ENCODE data around the gene USP37.

USP37 gene

DNA sequence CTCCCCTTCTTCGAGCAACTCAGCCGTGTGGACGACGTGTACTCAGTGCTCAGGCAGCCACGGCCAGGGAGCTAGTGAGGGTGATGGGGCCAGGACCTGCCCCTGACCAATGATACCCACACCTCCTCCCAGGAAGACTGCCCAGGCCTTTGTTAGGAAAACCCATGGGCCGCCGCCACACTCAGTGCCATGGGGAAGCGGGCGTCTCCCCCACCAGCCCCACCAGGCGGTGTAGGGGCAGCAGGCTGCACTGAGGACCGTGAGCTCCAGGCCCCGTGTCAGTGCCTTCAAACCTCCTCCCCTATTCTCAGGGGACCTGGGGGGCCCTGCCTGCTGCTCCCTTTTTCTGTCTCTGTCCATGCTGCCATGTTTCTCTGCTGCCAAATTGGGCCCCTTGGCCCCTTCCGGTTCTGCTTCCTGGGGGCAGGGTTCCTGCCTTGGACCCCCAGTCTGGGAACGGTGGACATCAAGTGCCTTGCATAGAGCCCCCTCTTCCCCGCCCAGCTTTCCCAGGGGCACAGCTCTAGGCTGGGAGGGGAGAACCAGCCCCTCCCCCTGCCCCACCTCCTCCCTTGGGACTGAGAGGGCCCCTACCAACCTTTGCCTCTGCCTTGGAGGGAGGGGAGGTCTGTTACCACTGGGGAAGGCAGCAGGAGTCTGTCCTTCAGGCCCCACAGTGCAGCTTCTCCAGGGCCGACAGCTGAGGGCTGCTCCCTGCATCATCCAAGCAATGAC lies 163.6 kb downstream of the USP37 start:
- no peaks in the 10 kb centered on the region for H3K27me3 ChIP-seq (replicated peaks; ENCODE audit: control insufficient read depth, insufficient read depth, low read length)
- DNase-seq (ENCODE audit: extremely low read depth, insufficient read length): no peak

DNA sequence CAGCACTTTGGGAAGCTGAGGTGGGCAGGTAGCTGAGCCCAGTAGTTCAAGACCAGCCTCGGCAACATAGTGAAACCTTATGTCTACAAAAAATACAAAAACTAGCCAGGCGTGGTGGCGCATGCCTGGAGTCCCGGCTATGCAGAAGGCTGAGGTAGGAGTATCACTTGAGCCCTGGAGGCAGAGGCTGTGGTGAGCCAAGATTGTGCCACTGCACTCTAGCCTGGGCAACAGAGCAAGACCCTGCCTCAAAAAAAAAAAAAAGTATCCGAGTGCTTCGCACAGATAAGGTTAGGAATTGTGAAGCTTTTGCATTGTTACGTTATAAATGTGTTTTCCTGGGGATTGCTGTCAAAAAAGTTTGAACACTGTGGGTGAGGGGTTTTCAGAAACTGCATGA lies 164.3 kb downstream of the USP37 start:
- no peak overlapping the region for H3K4me3 ChIP-seq (replicated peaks; ENCODE audit: low read depth, low read length)

More for the DNA sequence above, 163.6 kb downstream of the USP37 start:
- TF ChIP-seq, protein P1, sequence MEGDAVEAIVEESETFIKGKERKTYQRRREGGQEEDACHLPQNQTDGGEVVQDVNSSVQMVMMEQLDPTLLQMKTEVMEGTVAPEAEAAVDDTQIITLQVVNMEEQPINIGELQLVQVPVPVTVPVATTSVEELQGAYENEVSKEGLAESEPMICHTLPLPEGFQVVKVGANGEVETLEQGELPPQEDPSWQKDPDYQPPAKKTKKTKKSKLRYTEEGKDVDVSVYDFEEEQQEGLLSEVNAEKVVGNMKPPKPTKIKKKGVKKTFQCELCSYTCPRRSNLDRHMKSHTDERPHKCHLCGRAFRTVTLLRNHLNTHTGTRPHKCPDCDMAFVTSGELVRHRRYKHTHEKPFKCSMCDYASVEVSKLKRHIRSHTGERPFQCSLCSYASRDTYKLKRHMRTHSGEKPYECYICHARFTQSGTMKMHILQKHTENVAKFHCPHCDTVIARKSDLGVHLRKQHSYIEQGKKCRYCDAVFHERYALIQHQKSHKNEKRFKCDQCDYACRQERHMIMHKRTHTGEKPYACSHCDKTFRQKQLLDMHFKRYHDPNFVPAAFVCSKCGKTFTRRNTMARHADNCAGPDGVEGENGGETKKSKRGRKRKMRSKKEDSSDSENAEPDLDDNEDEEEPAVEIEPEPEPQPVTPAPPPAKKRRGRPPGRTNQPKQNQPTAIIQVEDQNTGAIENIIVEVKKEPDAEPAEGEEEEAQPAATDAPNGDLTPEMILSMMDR (IDR thresholded peaks at IDR 0.05; ENCODE audit: insufficient read depth, low read length, poor library complexity, severe bottlenecking): no peak
- no peak overlapping the region for H3K4me3 ChIP-seq (replicated peaks; ENCODE audit: low read depth, low read length)
- H3K36me3 ChIP-seq (ENCODE audit: control insufficient read depth, insufficient read depth, low read length): peaks cover 11% of the 10 kb centered on the region

DNA sequence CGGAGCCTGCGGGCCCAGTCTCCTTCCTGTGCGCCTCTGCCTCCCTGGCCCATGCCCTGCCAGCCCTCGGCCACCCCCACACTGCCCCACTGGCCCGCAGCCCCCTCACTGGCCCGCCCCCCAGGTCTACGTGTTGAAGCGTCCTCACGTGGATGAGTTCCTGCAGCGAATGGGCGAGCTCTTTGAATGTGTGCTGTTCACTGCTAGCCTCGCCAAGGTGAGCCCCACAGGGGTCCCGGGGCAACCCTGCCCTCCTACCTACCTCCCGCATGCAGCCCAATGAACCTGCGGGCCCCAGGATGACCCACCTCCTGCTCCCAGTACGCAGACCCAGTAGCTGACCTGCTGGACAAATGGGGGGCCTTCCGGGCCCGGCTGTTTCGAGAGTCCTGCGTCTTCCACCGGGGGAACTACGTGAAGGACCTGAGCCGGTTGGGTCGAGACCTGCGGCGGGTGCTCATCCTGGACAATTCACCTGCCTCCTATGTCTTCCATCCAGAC lies 165.2 kb downstream of the USP37 start:
- TF ChIP-seq, protein P1 (IDR thresholded peaks at IDR 0.05; ENCODE audit: insufficient read depth, low read length, poor library complexity, severe bottlenecking): no peak
- no peak for DNase-seq (ENCODE audit: extremely low read depth, insufficient read length)
- H3K27me3 ChIP-seq (replicated peaks; ENCODE audit: control insufficient read depth, insufficient read depth, low read length): no peaks in the 10 kb centered on the region
- no peak overlapping the region for H3K4me3 ChIP-seq (replicated peaks; ENCODE audit: low read depth, low read length)
- peaks cover 11% of the 10 kb centered on the region for H3K36me3 ChIP-seq (ENCODE audit: control insufficient read depth, insufficient read depth, low read length)

More for the DNA sequence above, 164.3 kb downstream of the USP37 start:
- Histone ChIP-seq H3K27me3 (replicated peaks; ENCODE audit: control insufficient read depth, insufficient read depth, low read length) (no peaks in the 10 kb centered on the region), H3K36me3 (ENCODE audit: control insufficient read depth, insufficient read depth, low read length) (peaks cover 11% of the 10 kb centered on the region)
- TF ChIP-seq, protein P1 (IDR thresholded peaks at IDR 0.05; ENCODE audit: insufficient read depth, low read length, poor library complexity, severe bottlenecking): no peak
- DNase-seq (ENCODE audit: extremely low read depth, insufficient read length): no peak

DNA sequence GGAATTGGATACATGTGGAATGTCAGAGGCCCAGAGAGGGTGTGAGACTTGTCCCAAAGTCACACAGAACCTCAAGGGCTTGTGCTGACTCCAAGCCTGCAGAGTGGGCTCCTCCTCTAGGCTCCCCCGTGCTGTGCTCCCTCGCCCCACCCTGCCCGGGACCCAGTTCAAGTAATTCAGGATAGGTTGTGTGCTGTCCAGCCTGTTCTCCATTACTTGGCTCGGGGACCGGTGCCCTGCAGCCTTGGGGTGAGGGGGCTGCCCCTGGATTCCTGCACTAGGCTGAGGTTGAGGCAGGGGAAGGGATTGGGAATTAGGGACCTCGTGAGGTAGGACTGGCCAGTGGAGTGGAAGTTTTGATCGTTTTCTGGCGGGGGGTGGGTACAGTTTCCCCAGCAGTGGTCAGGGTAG lies 165.7 kb downstream of the USP37 start:
- no peak for DNase-seq (ENCODE audit: extremely low read depth, insufficient read length)
- TF ChIP-seq, protein P1 (IDR thresholded peaks at IDR 0.05; ENCODE audit: insufficient read depth, low read length, poor library complexity, severe bottlenecking): no peak
- Histone ChIP-seq H3K27me3 (replicated peaks; ENCODE audit: control insufficient read depth, insufficient read depth, low read length) (no peaks in the 10 kb centered on the region), H3K4me3 (replicated peaks; ENCODE audit: low read depth, low read length) (no peak overlapping the region), H3K36me3 (ENCODE audit: control insufficient read depth, insufficient read depth, low read length) (peaks cover 11% of the 10 kb centered on the region)

DNA sequence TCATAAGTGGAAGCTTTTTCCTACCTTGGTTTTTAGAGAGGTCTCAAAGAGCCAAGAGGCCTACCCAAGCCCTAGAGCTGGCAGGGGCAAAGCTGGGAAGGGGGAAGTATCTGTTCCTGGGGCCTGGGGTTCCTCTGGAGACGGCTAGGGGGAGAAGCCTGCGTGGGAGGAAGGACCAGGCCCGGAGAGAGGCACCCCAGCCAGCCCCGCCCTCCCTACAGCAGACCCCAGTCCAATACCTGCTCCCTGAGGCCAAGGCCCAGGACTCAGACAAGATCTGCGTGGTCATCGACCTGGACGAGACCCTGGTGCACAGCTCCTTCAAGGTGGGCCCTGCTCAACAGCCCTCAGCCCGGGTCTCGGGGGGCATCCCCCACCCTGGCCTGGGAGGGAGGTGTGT lies 166.3 kb downstream of the USP37 start:
- H3K27me3 ChIP-seq (replicated peaks; ENCODE audit: control insufficient read depth, insufficient read depth, low read length): no peaks in the 10 kb centered on the region
- TF ChIP-seq, protein P1 (IDR thresholded peaks at IDR 0.05; ENCODE audit: insufficient read depth, low read length, poor library complexity, severe bottlenecking): no peak
- DNase-seq (ENCODE audit: extremely low read depth, insufficient read length): no peak
- H3K4me3 ChIP-seq (replicated peaks; ENCODE audit: low read depth, low read length): peak overlapping the region; percentile 8
- H3K36me3 ChIP-seq (ENCODE audit: control insufficient read depth, insufficient read depth, low read length): peaks cover 11% of the 10 kb centered on the region
